ENCODE results near the gene MYBBP1A.

Gene MYBBP1A

GRCh38 chr17:4538236-4539002 lies 16.8 kb downstream of the MYBBP1A start:
- no peak for DNase-seq (ENCODE audit: low read depth, low spot score)
- no peak overlapping the region for H3K27ac ChIP-seq

DNA sequence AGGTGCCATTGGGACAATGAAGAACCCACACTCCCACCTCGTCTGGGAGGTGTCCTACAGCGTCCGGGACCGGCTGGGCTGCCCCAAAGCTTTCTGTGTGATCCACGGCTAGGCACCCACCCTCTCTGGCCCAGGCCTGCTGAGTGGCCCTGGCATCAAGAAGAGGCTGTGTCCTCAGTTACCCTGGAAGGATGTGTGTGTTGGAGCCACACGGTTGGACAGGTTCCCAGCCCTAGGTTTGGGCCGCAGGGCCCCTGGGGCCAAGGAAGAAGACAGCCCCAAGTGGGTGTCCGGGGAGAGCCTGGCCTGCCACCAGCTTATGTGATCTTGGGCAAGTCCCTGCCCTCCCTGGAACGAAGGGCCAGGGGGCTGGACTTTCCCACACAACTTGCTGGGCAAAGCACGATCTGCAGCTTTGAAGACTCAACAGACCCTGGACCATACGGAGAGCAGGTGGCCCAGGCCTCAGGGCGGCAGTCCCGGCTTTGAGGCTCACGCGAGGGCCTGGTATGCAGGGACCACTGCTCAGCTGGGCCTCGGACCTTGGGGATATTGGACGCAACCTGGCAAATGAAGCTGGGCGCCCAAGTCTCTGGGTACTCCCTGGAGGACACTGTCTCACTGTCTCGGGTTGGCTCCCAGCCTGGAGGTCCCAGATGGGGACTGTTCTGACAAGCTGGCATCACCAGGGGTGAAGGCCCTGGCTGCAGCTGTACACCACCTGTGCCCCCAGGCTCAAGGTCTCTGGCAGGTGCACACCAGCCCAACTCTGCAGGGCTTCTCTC lies 17.5 kb downstream of the MYBBP1A start:
- DNase-seq (ENCODE audit: low read depth, low spot score): no peak
- H3K27ac ChIP-seq: no peak overlapping the region

- no peak for DNase-seq (ENCODE audit: low read depth, low spot score)
- no peak overlapping the region for H3K27ac ChIP-seq
Measured at GRCh38 chr17:4536742-4537411, 18.3 kb downstream of the MYBBP1A start.

- DNase-seq (ENCODE audit: low read depth, low spot score): no peak
- H3K27ac ChIP-seq: no peak overlapping the region
Measured at GRCh38 chr17:4536259-4536741, 18.9 kb downstream of the MYBBP1A start.

- no peak overlapping the region for H3K27ac ChIP-seq
- DNase-seq (ENCODE audit: low read depth, low spot score): no peak
Measured at GRCh38 chr17:4535667-4536258, 19.4 kb downstream of the MYBBP1A start.

DNA sequence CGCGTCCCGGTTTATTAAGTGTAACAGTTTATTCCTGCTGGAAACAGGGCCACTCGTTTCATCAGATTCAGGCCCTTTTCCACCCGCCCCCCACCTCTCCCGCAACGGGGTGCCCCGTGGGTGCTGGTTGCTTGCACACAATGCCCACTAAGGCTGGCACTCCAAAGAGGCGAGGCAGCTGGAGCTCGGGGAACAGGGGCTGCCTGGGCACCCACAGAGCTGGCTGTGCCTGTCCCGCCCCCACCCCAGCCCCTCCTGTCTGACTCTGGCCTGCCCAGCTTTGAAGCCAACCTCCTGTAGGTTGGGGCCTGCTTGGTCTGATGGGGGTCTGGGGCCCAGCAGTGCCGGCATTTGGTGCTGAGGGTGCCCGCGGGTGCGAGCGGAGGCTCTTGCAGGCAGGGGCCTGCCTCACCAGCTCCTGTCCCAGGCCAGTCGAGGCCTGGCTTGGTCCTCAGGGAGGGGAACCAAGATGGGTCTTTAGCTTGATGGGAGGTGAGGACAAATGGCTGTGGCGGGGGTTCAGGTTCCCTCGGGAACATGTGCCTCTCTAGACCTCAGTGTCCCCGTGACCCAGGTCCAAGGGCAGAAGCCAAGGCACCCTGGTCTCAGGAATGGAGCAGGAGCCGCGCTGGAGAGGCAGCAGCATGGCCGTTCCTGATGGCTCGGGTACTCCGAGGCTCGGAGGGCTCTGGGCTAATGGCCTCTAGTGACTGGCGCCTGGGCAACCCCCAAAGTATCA lies 20.1 kb downstream of the MYBBP1A start:
- DNase-seq (ENCODE audit: low read depth, low spot score): no peak

GRCh38 chr17:4534515-4534914 lies 20.7 kb downstream of the MYBBP1A start:
- no peak overlapping the region for H3K27ac ChIP-seq
- DNase-seq (ENCODE audit: low read depth, low spot score): no peak

More for the DNA sequence above, 20.1 kb downstream of the MYBBP1A start:
- H3K27ac ChIP-seq: no peak overlapping the region

- DNase-seq (ENCODE audit: low read depth, low spot score): no peak
- H3K27ac ChIP-seq: no peak overlapping the region
Measured at GRCh38 chr17:4533523-4534504, 21.4 kb downstream of the MYBBP1A start.

DNA sequence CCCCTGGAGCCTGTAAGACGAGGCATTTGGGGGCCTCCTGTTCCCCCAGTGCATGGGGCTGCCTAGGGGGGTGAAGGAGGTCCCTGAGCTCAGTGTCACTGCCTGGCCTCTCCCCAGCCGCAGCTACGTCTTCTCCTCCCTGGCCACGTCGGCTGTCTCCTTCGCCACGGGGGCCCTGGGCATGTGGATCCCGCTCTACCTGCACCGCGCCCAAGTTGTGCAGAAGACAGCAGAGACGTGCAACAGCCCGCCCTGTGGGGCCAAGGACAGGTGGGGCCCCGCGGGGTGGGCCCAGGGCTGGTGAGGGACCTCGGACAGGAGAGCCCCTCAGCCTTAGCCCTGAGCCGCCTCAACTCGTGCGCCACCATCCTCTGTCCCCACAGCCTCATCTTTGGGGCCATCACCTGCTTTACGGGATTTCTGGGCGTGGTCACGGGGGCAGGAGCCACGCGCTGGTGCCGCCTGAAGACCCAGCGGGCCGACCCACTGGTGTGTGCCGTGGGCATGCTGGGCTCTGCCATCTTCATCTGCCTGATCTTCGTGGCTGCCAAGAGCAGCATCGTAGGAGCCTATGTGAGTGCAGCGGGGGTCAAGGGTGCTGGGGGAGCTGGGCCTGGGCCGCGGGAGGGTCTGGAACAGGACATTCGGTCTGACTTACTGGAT lies 22.2 kb downstream of the MYBBP1A start:
- H3K27ac ChIP-seq: no peak overlapping the region
- no peak for DNase-seq (ENCODE audit: low read depth, low spot score)

DNA sequence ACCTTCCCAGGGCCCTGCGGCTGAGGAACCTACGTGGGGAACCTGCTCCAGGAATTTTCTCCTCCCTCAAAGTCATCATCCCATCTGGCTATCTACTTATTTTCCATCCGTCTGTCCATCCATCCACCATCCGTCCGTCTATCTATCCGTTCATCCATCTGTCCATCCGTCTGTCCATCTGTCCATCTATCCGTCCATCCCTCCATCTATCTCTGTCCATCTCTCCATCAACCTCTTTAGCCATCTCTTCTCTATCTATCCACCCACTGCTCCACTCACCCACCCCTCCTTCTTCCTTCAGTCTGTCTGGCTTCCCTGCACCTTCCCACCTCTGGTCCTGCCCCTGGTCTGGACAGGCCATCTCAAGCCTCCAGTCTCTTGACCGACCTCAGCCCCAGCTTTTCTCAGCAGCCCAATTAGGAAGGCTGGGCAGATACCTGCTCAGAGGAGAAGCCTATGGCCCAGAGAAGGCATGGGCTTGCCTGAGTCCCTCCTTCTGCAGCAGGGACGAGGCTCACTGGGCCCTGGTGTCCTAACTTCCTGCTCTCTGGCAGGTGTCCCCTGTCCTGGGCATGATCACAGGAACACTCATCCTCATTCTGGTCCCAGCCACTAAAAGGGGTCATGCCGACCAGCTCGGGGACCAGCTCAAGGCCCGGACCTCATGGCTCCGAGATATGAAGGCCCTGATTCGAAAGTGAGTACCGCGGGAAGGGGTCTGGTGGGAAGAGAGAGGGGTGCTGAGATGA lies 23.0 kb downstream of the MYBBP1A start:
- no peak for DNase-seq (ENCODE audit: low read depth, low spot score)
- no peak overlapping the region for H3K27ac ChIP-seq

DNA sequence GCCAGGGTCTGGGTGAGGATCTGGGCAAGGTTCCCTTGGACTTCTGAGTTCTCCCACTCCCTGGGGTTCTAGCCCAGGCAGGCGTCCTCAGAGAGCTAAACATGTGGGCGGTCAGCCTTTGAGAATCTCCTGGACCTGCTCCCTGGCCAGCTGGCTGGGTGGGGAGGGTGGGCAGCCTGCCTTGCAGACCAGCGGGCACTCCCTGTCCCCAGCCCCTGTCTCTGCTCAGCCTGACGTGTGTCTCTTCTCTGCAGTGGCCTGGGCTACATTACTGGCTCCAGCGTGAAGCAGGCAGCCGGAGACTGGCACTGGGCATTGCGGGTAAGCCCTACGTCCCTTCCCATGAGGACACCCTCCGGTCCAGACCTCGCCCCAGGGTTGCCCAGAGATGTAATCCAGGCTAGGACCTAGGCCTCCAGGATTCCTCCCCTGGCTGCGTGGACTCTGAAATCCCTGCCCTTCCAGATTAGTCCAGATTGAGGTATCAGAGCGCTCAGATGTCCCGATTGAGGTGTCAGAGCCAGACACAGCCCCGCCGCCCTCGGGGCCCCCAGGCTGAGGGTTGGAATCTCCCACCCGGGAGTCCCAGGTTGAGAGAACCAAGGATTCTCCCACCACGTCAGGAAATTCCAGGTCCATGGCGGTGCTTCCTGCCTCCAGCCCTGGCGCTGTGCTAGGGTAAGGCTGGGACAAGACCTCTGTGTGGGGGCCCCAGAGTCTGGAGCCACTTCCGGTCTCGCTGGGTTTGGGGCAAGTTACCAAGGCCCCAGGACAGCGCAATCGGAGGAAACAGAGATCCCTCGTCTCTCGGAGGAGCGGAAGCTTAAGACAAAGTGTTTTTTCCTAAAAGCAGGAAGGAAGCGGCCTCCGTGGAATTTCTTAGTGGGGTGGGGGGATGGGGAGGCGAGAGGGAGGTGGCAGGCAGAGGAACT lies 24.1 kb downstream of the MYBBP1A start:
- H3K27ac ChIP-seq: no peak overlapping the region
- DNase-seq (ENCODE audit: low read depth, low spot score): no peak

DNA sequence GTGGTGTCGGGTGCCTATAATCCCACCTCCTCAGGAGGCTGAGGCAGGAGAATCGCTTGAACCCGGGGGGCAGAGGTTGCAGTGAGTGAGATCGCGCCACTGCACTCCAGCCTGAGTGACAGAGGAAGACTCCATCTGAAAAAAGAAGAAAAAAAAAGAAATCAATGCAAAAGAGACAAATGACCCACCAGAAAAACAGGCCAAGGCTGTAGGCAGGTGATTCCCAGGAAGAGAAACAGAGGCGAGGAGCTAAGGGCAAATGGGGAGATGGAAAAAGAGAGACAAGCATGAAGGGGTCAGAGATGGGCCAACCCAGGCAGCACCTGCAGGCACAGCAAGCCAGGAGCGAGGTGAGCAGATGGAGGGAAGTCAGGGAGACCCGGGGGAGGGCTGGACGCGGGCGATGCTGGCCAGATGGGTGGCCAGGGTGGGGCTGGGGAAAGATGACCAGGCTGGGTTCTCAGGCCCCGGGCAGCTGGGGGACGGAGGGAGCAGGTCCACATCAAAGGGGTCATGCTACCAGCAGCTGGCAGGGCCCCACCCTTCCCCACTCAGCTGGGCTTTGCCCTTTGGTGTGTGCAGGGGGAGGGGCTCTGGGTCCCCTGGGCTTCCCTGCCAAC lies 25.5 kb downstream of the MYBBP1A start:
- no peak for DNase-seq (ENCODE audit: low read depth, low spot score)
- no peak overlapping the region for H3K27ac ChIP-seq

DNA sequence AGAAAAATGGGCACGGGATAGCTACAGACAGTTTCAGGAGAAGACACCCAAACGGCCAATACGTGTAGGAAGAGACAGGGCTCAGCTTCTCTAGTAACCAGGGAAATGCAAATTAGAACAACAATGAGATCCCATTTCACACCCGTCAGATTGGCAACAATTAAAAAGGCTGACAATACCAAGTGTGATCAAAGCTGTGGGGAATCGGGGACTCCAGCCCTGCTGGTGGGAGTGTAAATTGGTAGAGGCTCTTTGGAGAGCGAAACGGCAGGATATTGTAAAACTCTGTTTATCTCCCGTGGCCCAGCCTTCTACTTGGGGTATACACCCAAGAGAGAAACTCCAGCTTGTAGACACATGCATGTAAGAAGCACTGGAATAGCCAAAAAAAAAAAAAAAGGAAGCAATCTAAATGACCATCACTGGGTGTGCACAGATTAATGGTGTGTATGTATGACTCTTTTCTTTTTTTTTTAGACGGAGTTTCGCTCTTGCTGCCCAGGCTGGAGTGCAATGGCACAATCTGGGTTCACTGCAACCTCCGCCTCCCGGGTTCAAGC lies 27.5 kb downstream of the MYBBP1A start:
- H3K27ac ChIP-seq: no peak overlapping the region
- no peak for DNase-seq (ENCODE audit: low read depth, low spot score)

DNA sequence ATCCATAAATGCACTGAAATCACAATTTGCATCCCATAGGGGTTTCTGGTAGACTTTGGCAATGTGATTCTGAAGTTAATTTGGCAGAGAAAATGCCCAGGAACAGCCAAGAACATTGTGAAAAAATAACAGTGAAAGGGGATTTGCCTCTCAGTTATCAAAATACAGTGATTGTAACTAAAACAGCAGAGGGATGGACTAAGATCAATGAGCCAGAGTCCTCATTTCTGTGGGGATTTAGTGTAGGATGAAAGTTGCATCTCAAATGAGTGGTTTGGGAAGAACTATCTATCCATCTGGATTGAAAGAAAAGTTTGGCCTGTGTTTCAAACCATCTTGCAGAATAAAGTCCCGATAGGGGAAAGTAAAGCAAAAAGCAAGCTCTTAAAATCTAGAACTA lies 28.1 kb downstream of the MYBBP1A start:
- no peak for DNase-seq (ENCODE audit: low read depth, low spot score)
- H3K27ac ChIP-seq: no peak overlapping the region

DNA sequence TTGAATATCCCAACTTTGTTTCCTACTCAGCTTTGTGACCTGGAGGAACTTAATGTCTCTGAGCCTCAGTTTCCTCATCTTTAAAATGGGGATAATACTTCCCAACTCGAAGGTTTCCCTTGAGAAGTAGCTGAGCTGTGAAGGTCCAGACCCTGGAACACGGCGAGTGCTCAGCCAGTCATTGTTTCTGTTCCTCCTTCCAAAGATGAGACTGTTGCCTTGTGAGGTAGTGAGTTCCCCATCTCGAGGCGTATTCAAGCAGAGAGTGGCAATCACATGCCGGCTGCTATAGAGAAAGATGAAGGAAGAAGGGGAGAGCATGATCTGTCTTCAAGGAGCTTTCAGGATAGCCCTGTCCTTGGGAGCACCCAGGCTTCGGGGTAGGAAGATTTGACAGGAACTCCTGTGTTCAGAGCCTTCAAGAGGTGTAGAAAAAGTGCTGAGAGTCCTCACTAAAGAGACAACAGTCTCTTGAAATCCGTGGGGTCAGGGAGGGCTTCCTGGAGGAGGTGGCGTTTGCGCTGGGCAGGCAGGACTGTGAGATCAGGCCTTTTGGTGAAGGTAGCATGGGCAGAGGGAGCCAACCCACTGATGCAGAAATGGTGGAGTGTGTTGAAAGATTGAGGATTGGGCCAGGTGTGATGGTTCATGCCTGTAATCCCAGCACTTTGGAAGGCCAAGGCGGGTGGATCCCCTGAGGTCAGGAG lies 29.3 kb downstream of the MYBBP1A start:
- no peak overlapping the region for H3K27ac ChIP-seq
- no peak for DNase-seq (ENCODE audit: low read depth, low spot score)

Measured in epithelial cell of prostate (primary cell).